Kidney epithelial cell (primary cell): ENCODE measurements around the gene MLX. TPM values are rescaled to one million over a fixed set of nuclear protein-coding genes. Genes with fewer than 3 reads are reported as not detected.
"Not testable (repeated sequence)": the region's sequence is repeated elsewhere in the genome, so short reads cannot be mapped to it uniquely, and the experiment has no call there.

Experiments used
- DNase-seq: peaks from one replicate; pipeline ENCODE4 v3.0.0-alpha.2; 2010; ENCODE audit warnings: low read depth
- H3K27me3 ChIP-seq: 2 replicates; pipeline ENCODE4 v1.6.0; 2011; ENCODE audit warnings: low read length; ENCODE audit not compliant: control insufficient read depth, insufficient read depth
- H3K36me3 ChIP-seq: 2 replicates; pipeline ENCODE4 v1.5.1; 2011; ENCODE audit warnings: low read length; ENCODE audit not compliant: control insufficient read depth, insufficient read depth
- H3K4me3 ChIP-seq: 2 replicates; pipeline ENCODE4 v1.5.1; 2011; ENCODE audit warnings: low read depth, mild to moderate bottlenecking, control low read depth, low read length
- CTCF ChIP-seq: IDR thresholded peaks from 2 replicates; pipeline ENCODE4 v1.5.1; 2011; ENCODE audit warnings: mild to moderate bottlenecking, moderate library complexity, low read length, control low read depth, inconsistent platforms; ENCODE audit not compliant: insufficient read depth, poor library complexity, severe bottlenecking
- total RNA-seq: library from RNA; depleted of rRNA; stranded (reverse); fragments of >200 nt; gene quantifications from 2 replicates; pipeline ENCODE4 v1.2.3, GENCODE V29; 2015

The MLX gene
- total RNA-seq, 1 donor from 2014 or later = 35.9 TPM

DNA sequence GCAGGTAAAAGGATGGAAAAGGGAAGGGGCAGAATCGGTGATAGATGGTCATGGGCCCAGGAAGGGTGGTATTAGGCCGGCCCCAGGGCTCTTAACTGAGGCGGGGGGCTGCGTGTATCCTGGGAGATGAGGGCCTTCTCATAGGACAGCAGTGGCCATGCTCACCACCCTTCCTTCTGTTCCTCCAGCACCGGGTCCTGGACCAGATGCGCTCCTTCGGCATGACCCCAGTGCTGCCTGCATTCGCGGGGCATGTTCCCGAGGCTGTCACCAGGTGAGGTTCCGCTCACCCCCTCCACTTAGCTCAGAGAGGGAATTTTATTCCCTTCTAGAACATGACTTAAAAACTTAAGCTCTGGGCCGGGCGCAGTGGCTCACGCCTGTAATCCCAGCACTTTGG, 28.4 kb upstream of the MLX start:
- H3K36me3 ChIP-seq = peaks cover 1% of the 10 kb centered on the region

GRCh38 chr17:42540558-42540957, 26.3 kb upstream of the MLX start:
- not testable (repeated sequence) for H3K27me3 ChIP-seq, H3K36me3 ChIP-seq, H3K4me3 ChIP-seq, DNase-seq

More for the DNA sequence above, 28.4 kb upstream of the MLX start:
- Histone ChIP-seq H3K27me3 (no peaks in the 10 kb centered on the region), H3K4me3 (no peak overlapping the region)
- no peak for TF ChIP-seq CTCF
- no peak for DNase-seq

GRCh38 chr17:42541041-42541833, 25.7 kb upstream of the MLX start:
- DNase-seq = no peak
- peaks cover 1% of the 10 kb centered on the region for H3K36me3 ChIP-seq
- no peak overlapping the region for H3K4me3 ChIP-seq
- no peaks in the 10 kb centered on the region for H3K27me3 ChIP-seq
- TF ChIP-seq CTCF = no peak

DNA sequence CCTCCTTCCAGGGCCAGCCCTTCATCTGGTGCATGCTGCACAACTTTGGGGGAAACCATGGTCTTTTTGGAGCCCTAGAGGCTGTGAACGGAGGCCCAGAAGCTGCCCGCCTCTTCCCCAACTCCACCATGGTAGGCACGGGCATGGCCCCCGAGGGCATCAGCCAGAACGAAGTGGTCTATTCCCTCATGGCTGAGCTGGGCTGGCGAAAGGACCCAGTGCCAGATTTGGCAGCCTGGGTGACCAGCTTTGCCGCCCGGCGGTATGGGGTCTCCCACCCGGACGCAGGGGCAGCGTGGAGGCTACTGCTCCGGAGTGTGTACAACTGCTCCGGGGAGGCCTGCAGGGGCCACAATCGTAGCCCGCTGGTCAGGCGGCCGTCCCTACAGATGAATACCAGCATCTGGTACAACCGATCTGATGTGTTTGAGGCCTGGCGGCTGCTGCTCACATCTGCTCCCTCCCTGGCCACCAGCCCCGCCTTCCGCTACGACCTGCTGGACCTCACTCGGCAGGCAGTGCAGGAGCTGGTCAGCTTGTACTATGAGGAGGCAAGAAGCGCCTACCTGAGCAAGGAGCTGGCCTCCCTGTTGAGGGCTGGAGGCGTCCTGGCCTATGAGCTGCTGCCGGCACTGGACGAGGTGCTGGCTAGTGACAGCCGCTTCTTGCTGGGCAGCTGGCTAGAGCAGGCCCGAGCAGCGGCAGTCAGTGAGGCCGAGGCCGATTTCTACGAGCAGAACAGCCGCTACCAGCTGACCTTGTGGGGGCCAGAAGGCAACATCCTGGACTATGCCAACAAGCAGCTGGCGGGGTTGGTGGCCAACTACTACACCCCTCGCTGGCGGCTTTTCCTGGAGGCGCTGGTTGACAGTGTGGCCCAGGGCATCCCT, 23.5 kb upstream of the MLX start:
- Histone ChIP-seq H3K36me3 (peaks cover 1% of the 10 kb centered on the region), H3K27me3 (no peaks in the 10 kb centered on the region), H3K4me3 (no peak overlapping the region)
- TF ChIP-seq CTCF = no peak
- DNase-seq = no peak

GRCh38 chr17:42544874-42545283, 22.0 kb upstream of the MLX start:
- H3K4me3 ChIP-seq = no peak overlapping the region
- peaks cover 1% of the 10 kb centered on the region for H3K36me3 ChIP-seq
- no peak for DNase-seq
- no peak for TF ChIP-seq CTCF
- H3K27me3 ChIP-seq = no peaks in the 10 kb centered on the region

GRCh38 chr17:42545755-42546505, 21.0 kb upstream of the MLX start:
- H3K27me3 ChIP-seq, DNase-seq, H3K4me3 ChIP-seq, H3K36me3 ChIP-seq: not testable (repeated sequence)
